Smooth muscle cell of the brain vasculature (primary cell): ENCODE measurements around the gene HLA-A.
"Not testable (repeated sequence)": the region's sequence is repeated elsewhere in the genome, so short reads cannot be mapped to it uniquely, and the experiment has no call there.

Experiments
- DNase-seq: peaks from one replicate; pipeline ENCODE4 v3.0.0-alpha.2; 2012; ENCODE audit warnings: low read depth, low spot score

HLA-A gene

GRCh38 chr6:29961966-29962365 lies 19.6 kb downstream of the HLA-A start:
- DNase-seq: no peak

- DNase-seq: not testable (repeated sequence)
Measured at GRCh38 chr6:29963697-29964096, 21.4 kb downstream of the HLA-A start.

GRCh38 chr6:29964518-29964886 lies 22.2 kb downstream of the HLA-A start:
- no peak for DNase-seq

GRCh38 chr6:29964887-29965562 lies 22.7 kb downstream of the HLA-A start:
- DNase-seq: peak; percentile 52

- no peak for DNase-seq
Measured at GRCh38 chr6:29965563-29965872, 23.2 kb downstream of the HLA-A start.

GRCh38 chr6:29965873-29966601 lies 23.7 kb downstream of the HLA-A start:
- no peak for DNase-seq

GRCh38 chr6:29967379-29968010 lies 25.2 kb downstream of the HLA-A start:
- no peak for DNase-seq

- no peak for DNase-seq
Measured at GRCh38 chr6:29968130-29968529, 25.8 kb downstream of the HLA-A start.

GRCh38 chr6:29968905-29969304 lies 26.6 kb downstream of the HLA-A start:
- DNase-seq: no peak

GRCh38 chr6:29970711-29971110 lies 28.4 kb downstream of the HLA-A start:
- DNase-seq: no peak

GRCh38 chr6:29974901-29975560 lies 32.7 kb downstream of the HLA-A start:
- DNase-seq: no peak

- no peak for DNase-seq
Measured at GRCh38 chr6:29975561-29975907, 33.2 kb downstream of the HLA-A start.

GRCh38 chr6:29976253-29976587 lies 33.9 kb downstream of the HLA-A start:
- DNase-seq: no peak

- DNase-seq: no peak
Measured at GRCh38 chr6:29976588-29977424, 34.5 kb downstream of the HLA-A start.

- no peak for DNase-seq
Measured at GRCh38 chr6:29977425-29977727, 35.0 kb downstream of the HLA-A start.

- DNase-seq: not testable (repeated sequence)
Measured at GRCh38 chr6:29980013-29980412, 37.7 kb downstream of the HLA-A start.

- no peak for DNase-seq
Measured at GRCh38 chr6:29980511-29980910, 38.2 kb downstream of the HLA-A start.

- no peak for DNase-seq
Measured at GRCh38 chr6:29981211-29981812, 39.0 kb downstream of the HLA-A start.

- DNase-seq: no peak
Measured at GRCh38 chr6:29982097-29982496, 39.8 kb downstream of the HLA-A start.

GRCh38 chr6:29984232-29984631 lies 41.9 kb downstream of the HLA-A start:
- DNase-seq: no peak

- no peak for DNase-seq
Measured at GRCh38 chr6:29984992-29985391, 42.7 kb downstream of the HLA-A start.
